Prostate gland (tissue), 2 donors: ENCODE data around the gene PDGFD. TPM values are rescaled to one million over a fixed set of nuclear protein-coding genes. Genes with fewer than 3 reads are reported as not detected.

Experiments
- DNase-seq: peaks from one replicate; pipeline ENCODE4 v3.0.0-alpha.2; 2019; ENCODE audit warnings: low spot score
- H3K27ac ChIP-seq, 2 donors: fragments of 200-600 bp; sonication (generic); 2 replicates each; pipeline ENCODE4 v1.5.1; 2017 to 2019
- H3K27me3 ChIP-seq: fragments of 200-600 bp; sonication (generic); replicated peaks from 2 replicates; pipeline ENCODE4 v1.5.1; 2019; ENCODE audit not compliant: insufficient read depth
- H3K36me3 ChIP-seq, 2 donors: fragments of 200-600 bp; sonication (generic); 1 replicate in 1 of 2; 2 replicates in 1 of 2; pipeline versions ENCODE4 v1.5.1 to v1.8.1; 2017 to 2019
- H3K4me1 ChIP-seq: fragments of 200-600 bp; sonication (generic); replicated peaks from 2 replicates; pipeline ENCODE4 v1.5.1; 2019
- H3K4me3 ChIP-seq, 2 donors: fragments of 200-600 bp; sonication (generic); 2 replicates each; pipeline ENCODE4 v1.5.1; 2017 to 2019
- H3K9me3 ChIP-seq: fragments of 200-600 bp; sonication (generic); 2 replicates; pipeline ENCODE4 v1.5.1; 2017
- CTCF ChIP-seq, 4 experiments: fragments of 200-600 bp in 2 of 4; fragments of 450-650 bp in 2 of 4; sonication (generic) in 2 of 4; IDR thresholded peaks; 1 replicate in 3 of 4; 2 replicates in 1 of 4; pipeline ENCODE4 v1.5.1; 2016 to 2019; ENCODE audit warnings: antibody characterized with exemption in 4 of 4, mild to moderate bottlenecking in 2 of 4, moderate library complexity in 2 of 4
- POLR2A ChIP-seq: fragments of 450-650 bp; IDR thresholded peaks from one replicate; pipeline ENCODE4 v1.6.1; 2016; ENCODE audit warnings: antibody characterized with exemption, mild to moderate bottlenecking
- POLR2AphosphoS5 ChIP-seq: sonication (generic); formaldehyde crosslinking; IDR thresholded peaks from one replicate; pipeline ENCODE4 v1.6.1; 2017; ENCODE audit warnings: antibody characterized with exemption
- WGBS: methylation state at CpG from one replicate; pipeline ENCODE4 v1.1.5; 2018; 5-methylcytosine and 5-hydroxymethylcytosine counted together
- intact Hi-C: fragments of 100-400 bp; cut with DNase I; formaldehyde crosslinking; loops from one replicate; pipeline ENCODE4 v1.14.2; 2022
- total RNA-seq, 2 donors: library from RNA; depleted of rRNA; stranded (reverse); fragments of >200 nt; gene quantifications; one replicate each; pipeline ENCODE4 v1.1.0, GENCODE V29; 2016

The PDGFD gene
- total RNA-seq, 2 donors from 2014 or later: 12.6 to 19.4 TPM

- DNase-seq: no peak
- 75% methylated on average over 2 of the region's 2 CpGs for WGBS
- no peak overlapping the region for H3K4me3 ChIP-seq
- H3K4me1 ChIP-seq: no peaks in the 10 kb centered on the region
- TF ChIP-seq POLR2AphosphoS5 (no peak), POLR2A (no peak), CTCF (IDR thresholded peaks at IDR 0.05) (no peak)
- H3K9me3 ChIP-seq: no peaks in the 10 kb centered on the region
- H3K27ac ChIP-seq: no peak overlapping the region
- no peaks in the 10 kb centered on the region for H3K27me3 ChIP-seq
- intact Hi-C loops: no loop called here
- H3K36me3 ChIP-seq: no peaks in the 10 kb centered on the region
Measured at GRCh38 chr11:104198576-104198975, 34.6 kb upstream of the PDGFD start.

GRCh38 chr11:104191124-104191523 is 27.2 kb upstream of the PDGFD start:
- WGBS: 97% methylated on average over 3 of the region's 3 CpGs
- Histone ChIP-seq H3K27ac (no peak overlapping the region), H3K4me1 (no peaks in the 10 kb centered on the region), H3K27me3 (no peaks in the 10 kb centered on the region), H3K9me3 (no peaks in the 10 kb centered on the region), H3K36me3 (no peaks in the 10 kb centered on the region), H3K4me3 (no peak overlapping the region)
- no peak for TF ChIP-seq POLR2AphosphoS5
- TF ChIP-seq CTCF (IDR thresholded peaks at IDR 0.05): no peak
- no peak for TF ChIP-seq POLR2A
- intact Hi-C loops: no loop called here
- DNase-seq: no peak

- no peak for TF ChIP-seq POLR2AphosphoS5
- TF ChIP-seq CTCF (IDR thresholded peaks at IDR 0.05): no peak
- TF ChIP-seq POLR2A: no peak
- intact Hi-C loops: no loop called here
- DNase-seq: no peak
- Histone ChIP-seq H3K4me1 (no peaks in the 10 kb centered on the region), H3K4me3 (no peak overlapping the region), H3K27ac (no peak overlapping the region), H3K9me3 (no peaks in the 10 kb centered on the region), H3K36me3 (no peaks in the 10 kb centered on the region), H3K27me3 (no peaks in the 10 kb centered on the region)
Measured at GRCh38 chr11:104183593-104183992, 19.6 kb upstream of the PDGFD start.

GRCh38 chr11:104175769-104176168 is 11.8 kb upstream of the PDGFD start:
- H3K27ac ChIP-seq: no peak overlapping the region
- no peaks in the 10 kb centered on the region for H3K4me1 ChIP-seq
- no peak for DNase-seq
- no peak overlapping the region for H3K4me3 ChIP-seq
- intact Hi-C loops: no loop called here
- H3K36me3 ChIP-seq: no peaks in the 10 kb centered on the region
- no peaks in the 10 kb centered on the region for H3K27me3 ChIP-seq
- WGBS: 42% methylated on average over 1 of the region's 1 CpG
- H3K9me3 ChIP-seq: no peaks in the 10 kb centered on the region
- TF ChIP-seq CTCF (IDR thresholded peaks at IDR 0.05) (no peak), POLR2AphosphoS5 (no peak), POLR2A (no peak)

GRCh38 chr11:104169091-104169490 is 5.1 kb upstream of the PDGFD start:
- no peaks in the 10 kb centered on the region for H3K27me3 ChIP-seq
- TF ChIP-seq CTCF (IDR thresholded peaks at IDR 0.05) (no peak), POLR2A (no peak), POLR2AphosphoS5 (no peak)
- no peaks in the 10 kb centered on the region for H3K9me3 ChIP-seq
- H3K4me1 ChIP-seq: no peaks in the 10 kb centered on the region
- intact Hi-C loops: no loop called here
- H3K4me3 ChIP-seq: no peak overlapping the region
- H3K27ac ChIP-seq: no peak overlapping the region
- no peak for DNase-seq
- no peaks in the 10 kb centered on the region for H3K36me3 ChIP-seq
